Measurements from ENCODE around the gene SLC25A36. TPM values are rescaled to one million over a fixed set of nuclear protein-coding genes. Genes with fewer than 3 reads are reported as not detected.

Gene SLC25A36
- polyA plus RNA-seq, 1 of the 3 experiments (the other 2 are of a cell fraction), result 23.3 TPM

Other genes with a start within 250 kb of the SLC25A36 start
- gene SPSB4, start 109.5 kb downstream of the SLC25A36 start, polyA plus RNA-seq (2012; rRNA removed), result 0.10 and 0.21 TPM in 2 replicates

Measured in SK-N-SH (cell line).